ENCODE measurements around the gene TUBB1.

- no peak for TF ChIP-seq EZH2 (IDR thresholded peaks at IDR 0.05)
- no peak for TF ChIP-seq FOXP2 (optimal IDR thresholded peaks at IDR 0.05; ENCODE audit: control extremely low read depth, extremely low read length, insufficient read depth)
- no peak for TF ChIP-seq POLR2AphosphoS5 (IDR thresholded peaks at IDR 0.05; ENCODE audit: borderline replicate concordance, low read depth, low read length)
These were observed 5.9 kb upstream of the TUBB1 start for GRCh38 chr20:59013031-59013951.
